OCI-LY1 (cell line): ENCODE measurements around the gene STAT5B.

ENCODE experiments used
- EZH2 ChIP-seq: fragments of 200-600 bp; sonication (generic), shearing (Covaris generic); IDR thresholded peaks from 2 replicates; pipeline ENCODE4 v1.8.0; 2017; ENCODE audit warnings: borderline replicate concordance, mixed run types, mild to moderate bottlenecking, antibody characterized with exemption, low read length, moderate library complexity, mixed read lengths
- TF ChIP-seq, protein P1 (sequence below): fragments of 200-600 bp; sonication (generic), shearing (Covaris generic); IDR thresholded peaks from 2 replicates; pipeline ENCODE4 v1.5.1; 2017; ENCODE audit warnings: mild to moderate bottlenecking, antibody characterized with exemption, low read length, moderate library complexity, mixed read lengths

DNA sequence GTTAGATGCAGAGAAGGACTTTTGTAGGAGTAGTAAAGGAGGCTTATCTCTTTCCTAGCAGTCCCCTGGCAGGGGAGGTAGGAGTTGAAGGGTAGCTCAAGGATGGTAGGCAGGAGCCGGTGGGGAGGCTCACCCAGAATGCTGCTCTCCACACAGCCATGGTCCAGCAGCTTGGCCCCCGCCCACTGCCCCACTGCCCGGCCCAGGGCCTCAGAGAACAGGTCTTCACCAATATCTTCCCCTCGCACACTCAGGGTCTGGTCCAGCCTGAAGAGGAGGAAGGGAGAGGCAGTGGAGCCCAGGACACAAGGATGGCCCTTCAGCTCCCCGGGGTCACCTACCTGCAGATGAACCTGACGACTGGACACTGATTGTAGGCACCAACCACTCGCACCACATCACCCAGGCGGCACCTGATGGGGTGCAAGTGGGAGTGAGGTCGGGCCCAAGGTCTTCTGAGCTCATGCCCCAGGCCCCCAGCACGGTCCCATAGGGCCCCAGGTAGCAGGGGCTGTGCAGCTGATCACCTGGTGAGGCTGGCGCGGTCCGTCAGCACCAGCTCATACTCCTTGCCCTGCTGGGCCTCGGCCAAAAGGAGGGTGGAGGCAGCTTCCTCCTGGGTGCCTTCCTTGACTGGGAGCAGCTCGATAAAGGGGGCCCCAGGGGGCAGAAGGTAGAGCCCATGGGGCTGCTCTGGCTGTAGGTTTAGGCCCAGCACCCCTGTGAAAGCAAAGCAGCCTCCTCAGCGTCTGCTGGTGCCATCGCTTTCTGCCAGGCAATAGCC lies 85.5 kb downstream of the STAT5B start:
- no peak for TF ChIP-seq EZH2
- TF ChIP-seq, protein P1, sequence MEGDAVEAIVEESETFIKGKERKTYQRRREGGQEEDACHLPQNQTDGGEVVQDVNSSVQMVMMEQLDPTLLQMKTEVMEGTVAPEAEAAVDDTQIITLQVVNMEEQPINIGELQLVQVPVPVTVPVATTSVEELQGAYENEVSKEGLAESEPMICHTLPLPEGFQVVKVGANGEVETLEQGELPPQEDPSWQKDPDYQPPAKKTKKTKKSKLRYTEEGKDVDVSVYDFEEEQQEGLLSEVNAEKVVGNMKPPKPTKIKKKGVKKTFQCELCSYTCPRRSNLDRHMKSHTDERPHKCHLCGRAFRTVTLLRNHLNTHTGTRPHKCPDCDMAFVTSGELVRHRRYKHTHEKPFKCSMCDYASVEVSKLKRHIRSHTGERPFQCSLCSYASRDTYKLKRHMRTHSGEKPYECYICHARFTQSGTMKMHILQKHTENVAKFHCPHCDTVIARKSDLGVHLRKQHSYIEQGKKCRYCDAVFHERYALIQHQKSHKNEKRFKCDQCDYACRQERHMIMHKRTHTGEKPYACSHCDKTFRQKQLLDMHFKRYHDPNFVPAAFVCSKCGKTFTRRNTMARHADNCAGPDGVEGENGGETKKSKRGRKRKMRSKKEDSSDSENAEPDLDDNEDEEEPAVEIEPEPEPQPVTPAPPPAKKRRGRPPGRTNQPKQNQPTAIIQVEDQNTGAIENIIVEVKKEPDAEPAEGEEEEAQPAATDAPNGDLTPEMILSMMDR, result no peak
